ENCODE data around the gene CPEB1.

CPEB1 gene

GRCh38 chr15:82647045-82647834 is at the start of gene CPEB1:
Gene CPEB1 (minus strand): TSS chr15:82647363. CDS start chr15:82628459, 18,904 bp downstream.
- DNase-seq (ENCODE audit: low spot score): peak; percentile 7
- no peaks in the 10 kb centered on the region for H3K36me3 Mint-ChIP-seq (ENCODE audit: low read depth)
- H3K4me1 Mint-ChIP-seq (ENCODE audit: low read depth): peaks cover 2% of the 10 kb centered on the region
- no peaks in the 10 kb centered on the region for H3K9me3 Mint-ChIP-seq
- peak within 1 kb of the TSS; percentile 68 for H3K4me3 Mint-ChIP-seq
- peaks cover 55% of the 10 kb centered on the region for H3K27me3 Mint-ChIP-seq (ENCODE audit: low read depth)
- no peak within 1 kb of the TSS for H3K27ac Mint-ChIP-seq

GRCh38 chr15:82692171-82692570 is 45.0 kb upstream of the CPEB1 start:
- H3K27me3 Mint-ChIP-seq (ENCODE audit: low read depth): no peaks in the 10 kb centered on the region
- H3K36me3 Mint-ChIP-seq (ENCODE audit: low read depth): no peaks in the 10 kb centered on the region

GRCh38 chr15:82689147-82689546 is 42.0 kb upstream of the CPEB1 start:
- no peaks in the 10 kb centered on the region for H3K36me3 Mint-ChIP-seq (ENCODE audit: low read depth)
- no peaks in the 10 kb centered on the region for H3K9me3 Mint-ChIP-seq
- no peaks in the 10 kb centered on the region for H3K27me3 Mint-ChIP-seq (ENCODE audit: low read depth)
- no peaks in the 10 kb centered on the region for H3K4me1 Mint-ChIP-seq (ENCODE audit: low read depth)
- no peak overlapping the region for H3K4me3 Mint-ChIP-seq
- no peak overlapping the region for H3K27ac Mint-ChIP-seq
- no peak for DNase-seq (ENCODE audit: low spot score)

More at GRCh38 chr15:82692171-82692570, 45.0 kb upstream of the CPEB1 start:
- no peak for DNase-seq (ENCODE audit: low spot score)
- Mint-ChIP-seq H3K27ac (no peak overlapping the region), H3K4me1 (ENCODE audit: low read depth) (no peaks in the 10 kb centered on the region), H3K9me3 (no peaks in the 10 kb centered on the region), H3K4me3 (no peak overlapping the region)

- H3K36me3 Mint-ChIP-seq (ENCODE audit: low read depth): no peaks in the 10 kb centered on the region
Measured at GRCh38 chr15:82688691-82689090, 41.5 kb upstream of the CPEB1 start.

GRCh38 chr15:82681371-82681770 is 34.2 kb upstream of the CPEB1 start:
- Mint-ChIP-seq H3K4me1 (ENCODE audit: low read depth) (peaks cover 5% of the 10 kb centered on the region), H3K36me3 (ENCODE audit: low read depth) (no peaks in the 10 kb centered on the region), H3K27ac (no peak overlapping the region), H3K27me3 (ENCODE audit: low read depth) (peaks cover 30% of the 10 kb centered on the region), H3K9me3 (no peaks in the 10 kb centered on the region), H3K4me3 (peak overlapping the region; percentile 80)
- DNase-seq (ENCODE audit: low spot score): no peak

More at GRCh38 chr15:82688691-82689090, 41.5 kb upstream of the CPEB1 start:
- Mint-ChIP-seq H3K9me3 (no peaks in the 10 kb centered on the region), H3K27ac (no peak overlapping the region), H3K27me3 (ENCODE audit: low read depth) (no peaks in the 10 kb centered on the region), H3K4me3 (no peak overlapping the region), H3K4me1 (ENCODE audit: low read depth) (no peaks in the 10 kb centered on the region)
- DNase-seq (ENCODE audit: low spot score): no peak

- Mint-ChIP-seq H3K4me1 (ENCODE audit: low read depth) (peaks cover 5% of the 10 kb centered on the region), H3K4me3 (peak overlapping the region; percentile 80), H3K36me3 (ENCODE audit: low read depth) (no peaks in the 10 kb centered on the region), H3K9me3 (no peaks in the 10 kb centered on the region), H3K27me3 (ENCODE audit: low read depth) (peaks cover 30% of the 10 kb centered on the region), H3K27ac (no peak overlapping the region)
- peak; percentile 47 for DNase-seq (ENCODE audit: low spot score)
Measured at GRCh38 chr15:82680200-82681102, 33.3 kb upstream of the CPEB1 start.

- Mint-ChIP-seq H3K36me3 (ENCODE audit: low read depth) (no peaks in the 10 kb centered on the region), H3K27me3 (ENCODE audit: low read depth) (peaks cover 30% of the 10 kb centered on the region), H3K4me1 (ENCODE audit: low read depth) (peaks cover 5% of the 10 kb centered on the region), H3K9me3 (no peaks in the 10 kb centered on the region), H3K27ac (no peak overlapping the region), H3K4me3 (peak overlapping the region; percentile 80)
- no peak for DNase-seq (ENCODE audit: low spot score)
Measured at GRCh38 chr15:82679626-82680199, 32.5 kb upstream of the CPEB1 start.

- Mint-ChIP-seq H3K27me3 (ENCODE audit: low read depth) (peaks cover 28% of the 10 kb centered on the region), H3K4me3 (no peak overlapping the region), H3K4me1 (ENCODE audit: low read depth) (peaks cover 5% of the 10 kb centered on the region), H3K27ac (no peak overlapping the region), H3K9me3 (no peaks in the 10 kb centered on the region), H3K36me3 (ENCODE audit: low read depth) (no peaks in the 10 kb centered on the region)
- no peak for DNase-seq (ENCODE audit: low spot score)
Measured at GRCh38 chr15:82677720-82678323, 30.7 kb upstream of the CPEB1 start.

GRCh38 chr15:82674873-82675272 is 27.7 kb upstream of the CPEB1 start:
- Mint-ChIP-seq H3K4me3 (no peak overlapping the region), H3K36me3 (ENCODE audit: low read depth) (no peaks in the 10 kb centered on the region), H3K4me1 (ENCODE audit: low read depth) (peaks cover 1% of the 10 kb centered on the region), H3K27me3 (ENCODE audit: low read depth) (peaks cover 13% of the 10 kb centered on the region), H3K27ac (no peak overlapping the region), H3K9me3 (no peaks in the 10 kb centered on the region)
- DNase-seq (ENCODE audit: low spot score): no peak

GRCh38 chr15:82670699-82671098 is 23.5 kb upstream of the CPEB1 start:
- H3K27ac Mint-ChIP-seq: no peak overlapping the region
- no peak for DNase-seq (ENCODE audit: low spot score)
- no peaks in the 10 kb centered on the region for H3K36me3 Mint-ChIP-seq (ENCODE audit: low read depth)
- no peaks in the 10 kb centered on the region for H3K27me3 Mint-ChIP-seq (ENCODE audit: low read depth)
- no peaks in the 10 kb centered on the region for H3K4me1 Mint-ChIP-seq (ENCODE audit: low read depth)
- no peak overlapping the region for H3K4me3 Mint-ChIP-seq
- no peaks in the 10 kb centered on the region for H3K9me3 Mint-ChIP-seq

- Mint-ChIP-seq H3K27me3 (ENCODE audit: low read depth) (no peaks in the 10 kb centered on the region), H3K9me3 (no peaks in the 10 kb centered on the region), H3K27ac (no peak overlapping the region), H3K36me3 (ENCODE audit: low read depth) (no peaks in the 10 kb centered on the region), H3K4me1 (ENCODE audit: low read depth) (no peaks in the 10 kb centered on the region), H3K4me3 (no peak overlapping the region)
- DNase-seq (ENCODE audit: low spot score): no peak
Measured at GRCh38 chr15:82666606-82667005, 19.4 kb upstream of the CPEB1 start.

- Mint-ChIP-seq H3K9me3 (no peaks in the 10 kb centered on the region), H3K36me3 (ENCODE audit: low read depth) (no peaks in the 10 kb centered on the region), H3K4me1 (ENCODE audit: low read depth) (no peaks in the 10 kb centered on the region), H3K4me3 (no peak overlapping the region), H3K27me3 (ENCODE audit: low read depth) (no peaks in the 10 kb centered on the region), H3K27ac (no peak overlapping the region)
- no peak for DNase-seq (ENCODE audit: low spot score)
Measured at GRCh38 chr15:82664021-82664420, 16.9 kb upstream of the CPEB1 start.

- Mint-ChIP-seq H3K27me3 (ENCODE audit: low read depth) (no peaks in the 10 kb centered on the region), H3K36me3 (ENCODE audit: low read depth) (no peaks in the 10 kb centered on the region), H3K4me3 (no peak overlapping the region), H3K27ac (no peak overlapping the region), H3K9me3 (no peaks in the 10 kb centered on the region), H3K4me1 (ENCODE audit: low read depth) (no peaks in the 10 kb centered on the region)
- DNase-seq (ENCODE audit: low spot score): peak; percentile 27
Measured at GRCh38 chr15:82663186-82663600, 16.0 kb upstream of the CPEB1 start.
